Trophoblast cell (in vitro differentiated cells and primary cell): ENCODE measurements around the gene SOAT2.
"Not testable (repeated sequence)": the region's sequence is repeated elsewhere in the genome, so short reads cannot be mapped to it uniquely, and the experiment has no call there.

Experiments
- DNase-seq, 2 donors: peaks; one replicate each; pipeline ENCODE4 v3.0.0-alpha.2; 2016
- H2AFZ ChIP-seq: 2 replicates; pipeline ENCODE4 v1.6.1; 2013; ENCODE audit warnings: low read length, moderate library complexity, mild to moderate bottlenecking; ENCODE audit not compliant: insufficient read depth, poor library complexity
- H2AK5ac ChIP-seq: 2 replicates; pipeline ENCODE4 v1.6.1; 2013; ENCODE audit warnings: mild to moderate bottlenecking, low read length
- H2BK120ac ChIP-seq: 2 replicates; pipeline ENCODE4 v1.6.1; 2013; ENCODE audit warnings: low read length, mild to moderate bottlenecking, moderate library complexity; ENCODE audit not compliant: insufficient read depth, poor library complexity
- H2BK12ac ChIP-seq: 2 replicates; pipeline ENCODE4 v1.6.1; 2013; ENCODE audit warnings: mild to moderate bottlenecking, low read length, moderate library complexity
- H2BK5ac ChIP-seq: 2 replicates; pipeline ENCODE4 v1.6.1; 2013; ENCODE audit warnings: low read length, low read depth, moderate library complexity, mild to moderate bottlenecking; ENCODE audit not compliant: poor library complexity
- H3K14ac ChIP-seq: 2 replicates; pipeline ENCODE4 v1.6.1; 2013; ENCODE audit warnings: mild to moderate bottlenecking, low read length
- H3K18ac ChIP-seq: 2 replicates; pipeline ENCODE4 v1.6.1; 2013; ENCODE audit warnings: mild to moderate bottlenecking, low read length
- H3K23ac ChIP-seq: 2 replicates; pipeline ENCODE4 v1.6.1; 2013; ENCODE audit warnings: low read length
- H3K27ac ChIP-seq: 2 replicates; pipeline ENCODE4 v1.5.1; 2013; ENCODE audit warnings: low read depth, mild to moderate bottlenecking, inconsistent platforms, low read length, moderate library complexity
- H3K27me3 ChIP-seq: 2 replicates; pipeline ENCODE4 v1.6.1; 2013; ENCODE audit warnings: inconsistent platforms, mild to moderate bottlenecking, low read length, moderate library complexity; ENCODE audit not compliant: insufficient read depth
- H3K36me3 ChIP-seq, 2 experiments: 1 replicate in 1 of 2; 2 replicates in 1 of 2; pipeline ENCODE4 v1.6.1; 2013; ENCODE audit warnings: low read length in 2 of 2, mild to moderate bottlenecking in 2 of 2, moderate library complexity in 1 of 2; ENCODE audit not compliant: insufficient read depth in 2 of 2, control insufficient read depth in 1 of 2
- H3K4ac ChIP-seq: 2 replicates; pipeline ENCODE4 v1.6.1; 2013; ENCODE audit warnings: low read depth, mild to moderate bottlenecking, low read length, moderate library complexity
- H3K4me1 ChIP-seq, 2 experiments: 1 replicate in 1 of 2; 2 replicates in 1 of 2; pipeline ENCODE4 v1.6.1; 2013; ENCODE audit warnings: low read length in 2 of 2, mild to moderate bottlenecking in 2 of 2, moderate library complexity in 1 of 2; ENCODE audit not compliant: insufficient read depth in 2 of 2, control insufficient read depth in 1 of 2
- H3K4me2 ChIP-seq: 2 replicates; pipeline ENCODE4 v1.6.1; 2013; ENCODE audit warnings: inconsistent platforms, mild to moderate bottlenecking, low read length, moderate library complexity
- H3K4me3 ChIP-seq: 2 replicates; pipeline ENCODE4 v1.5.1; 2013; ENCODE audit warnings: mild to moderate bottlenecking, low read depth, low read length, inconsistent platforms
- H3K79me1 ChIP-seq: one replicate; pipeline ENCODE4 v1.6.1; 2013; ENCODE audit warnings: low read length
- H3K79me2 ChIP-seq: 2 replicates; pipeline ENCODE4 v1.6.1; 2013; ENCODE audit warnings: low read length, mild to moderate bottlenecking; ENCODE audit not compliant: control insufficient read depth, insufficient read depth, poor library complexity
- H3K9ac ChIP-seq: 2 replicates; pipeline ENCODE4 v1.6.1; 2013; ENCODE audit warnings: mild to moderate bottlenecking, low read length
- H3K9me3 ChIP-seq: 2 replicates; pipeline ENCODE4 v1.6.1; 2013; ENCODE audit warnings: low read depth, mild to moderate bottlenecking, control low read depth, inconsistent platforms, low read length; ENCODE audit not compliant: insufficient read depth
- H4K12ac ChIP-seq: 2 replicates; pipeline ENCODE4 v1.6.1; 2013; ENCODE audit warnings: low read depth, mild to moderate bottlenecking, low read length, moderate library complexity
- H4K8ac ChIP-seq: 2 replicates; pipeline ENCODE4 v1.6.1; 2013; ENCODE audit warnings: low read depth, mild to moderate bottlenecking, low read length, moderate library complexity
- H4K91ac ChIP-seq: one replicate; pipeline ENCODE4 v1.6.1; 2013; ENCODE audit warnings: low read depth, mild to moderate bottlenecking, low read length, moderate library complexity
- WGBS: extraction: QIAGEN DNeasy Blood & Tissue Kit; methylation state at CpG from one replicate; pipeline ENCODE4 v1.1.7; 2013; ENCODE audit warnings: missing lambda C conversion rate; ENCODE audit not compliant: insufficient read length, insufficient coverage; ENCODE audit errors: extremely low coverage; 5-methylcytosine and 5-hydroxymethylcytosine counted together

Gene SOAT2

GRCh38 chr12:53161119-53161911 lies 58.0 kb downstream of the SOAT2 start:
- Histone ChIP-seq H3K27ac (no peak overlapping the region), H3K27me3 (no peaks in the 10 kb centered on the region), H2AFZ (no peak overlapping the region), H2BK120ac (no peak overlapping the region), H3K9me3 (no peaks in the 10 kb centered on the region), H3K23ac (no peak overlapping the region), H3K14ac (no peak overlapping the region), H4K8ac (no peak overlapping the region), H3K9ac (no peak overlapping the region), H2BK5ac (no peak overlapping the region), H3K79me1 (no peaks in the 10 kb centered on the region), H2AK5ac (no peak overlapping the region), H3K36me3 (no peaks in the 10 kb centered on the region), H3K4ac (no peak overlapping the region), H4K12ac (no peak overlapping the region), H3K18ac (no peak overlapping the region), H3K4me2 (no peak overlapping the region), H2BK12ac (no peak overlapping the region), H3K4me1 (no peaks in the 10 kb centered on the region), H3K4me3 (no peak overlapping the region), H3K79me2 (no peaks in the 10 kb centered on the region), H4K91ac (no peak overlapping the region)
- no CpG with 5 or more reads among the region's 8 CpGs for WGBS
- no peak for DNase-seq

- no CpG with 5 or more reads among the region's 2 CpGs for WGBS
- not testable (repeated sequence) for H2BK5ac ChIP-seq, H2AFZ ChIP-seq, H3K9me3 ChIP-seq, H3K23ac ChIP-seq, H2BK120ac ChIP-seq, H3K14ac ChIP-seq, H2AK5ac ChIP-seq, H3K79me1 ChIP-seq, H3K4me2 ChIP-seq, H3K4ac ChIP-seq, H4K8ac ChIP-seq, H3K4me1 ChIP-seq, H3K27ac ChIP-seq, H3K18ac ChIP-seq, H3K9ac ChIP-seq, H3K27me3 ChIP-seq, DNase-seq, H3K4me3 ChIP-seq, H2BK12ac ChIP-seq, H4K12ac ChIP-seq, H3K79me2 ChIP-seq, H3K36me3 ChIP-seq, H4K91ac ChIP-seq
Measured at GRCh38 chr12:53163008-53163407, 59.7 kb downstream of the SOAT2 start.

GRCh38 chr12:53166837-53167236 lies 63.6 kb downstream of the SOAT2 start:
- H3K18ac ChIP-seq, result no peak overlapping the region
- peaks cover 3 to 9% of the 10 kb centered on the region in 2 experiments for H3K36me3 ChIP-seq
- no peak overlapping the region for H2BK5ac ChIP-seq
- H4K12ac ChIP-seq, result no peak overlapping the region
- H3K79me1 ChIP-seq, result no peaks in the 10 kb centered on the region
- no peak overlapping the region for H3K27ac ChIP-seq
- no peak overlapping the region for H3K4ac ChIP-seq
- H3K4me2 ChIP-seq, result no peak overlapping the region
- H4K91ac ChIP-seq, result no peak overlapping the region
- no peak overlapping the region for H2BK120ac ChIP-seq
- H2BK12ac ChIP-seq, result no peak overlapping the region
- H3K14ac ChIP-seq, result no peak overlapping the region
- H2AK5ac ChIP-seq, result no peak overlapping the region
- no peak overlapping the region for H2AFZ ChIP-seq
- H3K23ac ChIP-seq, result no peak overlapping the region
- H3K9ac ChIP-seq, result no peak overlapping the region
- no peaks in the 10 kb centered on the region for H3K27me3 ChIP-seq
- H4K8ac ChIP-seq, result no peak overlapping the region
- peaks cover 12 to 13% of the 10 kb centered on the region in 2 experiments for H3K4me1 ChIP-seq
- DNase-seq, result peak; percentile 27 to 73
- H3K4me3 ChIP-seq, result no peak overlapping the region
- no peaks in the 10 kb centered on the region for H3K79me2 ChIP-seq
- no peaks in the 10 kb centered on the region for H3K9me3 ChIP-seq

- Histone ChIP-seq H2AK5ac (no peak overlapping the region), H3K14ac (no peak overlapping the region), H3K18ac (no peak overlapping the region), H2BK5ac (no peak overlapping the region), H3K23ac (no peak overlapping the region), H3K79me1 (no peaks in the 10 kb centered on the region), H4K91ac (no peak overlapping the region), H2BK12ac (no peak overlapping the region), H4K8ac (no peak overlapping the region), H3K27me3 (no peaks in the 10 kb centered on the region), H3K4me2 (no peak overlapping the region), H3K4me3 (no peak overlapping the region), H3K4me1 (peaks cover 13 to 16% of the 10 kb centered on the region in 2 experiments), H3K9me3 (no peaks in the 10 kb centered on the region), H3K36me3 (peaks cover 3 to 9% of the 10 kb centered on the region in 2 experiments), H3K4ac (no peak overlapping the region), H4K12ac (no peak overlapping the region), H2AFZ (no peak overlapping the region), H3K27ac (no peak overlapping the region), H3K79me2 (no peaks in the 10 kb centered on the region), H2BK120ac (no peak overlapping the region), H3K9ac (no peak overlapping the region)
- DNase-seq, result no peak
- no CpG with 5 or more reads among the region's 7 CpGs for WGBS
Measured at GRCh38 chr12:53169644-53170043, 66.4 kb downstream of the SOAT2 start.
